GM19239 (cell line): ENCODE results near the gene OMD.
"Not testable (repeated sequence)": the region's sequence is repeated elsewhere in the genome, so short reads cannot be mapped to it uniquely, and the experiment has no call there.

Experiments used
- DNase-seq: peaks from one replicate; pipeline ENCODE4 v3.0.0; 2011; ENCODE audit warnings: low spot score; ENCODE audit not compliant: insufficient read length
- FAIRE-seq: peaks from 2 replicates; lab custom pipeline; 2011; peaks lifted over from hg19 to GRCh38; lab: Jason Lieb, UNC

OMD gene

GRCh38 chr9:92422611-92423338, 1.5 kb downstream of the OMD start:
- FAIRE-seq = no peak
- no peak for DNase-seq

- no peak for FAIRE-seq
- DNase-seq = no peak
Observed at GRCh38 chr9:92414566-92414965, 9.7 kb downstream of the OMD start.

GRCh38 chr9:92411157-92411556, 13.1 kb downstream of the OMD start:
- DNase-seq, FAIRE-seq: not testable (repeated sequence)

GRCh38 chr9:92408747-92409478, 15.4 kb downstream of the OMD start:
- DNase-seq = no peak
- no peak for FAIRE-seq

- DNase-seq (no peak), FAIRE-seq (no peak)
Observed at GRCh38 chr9:92407818-92408217, 16.5 kb downstream of the OMD start.

- FAIRE-seq = peak; percentile 87
Observed at GRCh38 chr9:92406477-92406876, 17.8 kb downstream of the OMD start.

GRCh38 chr9:92405818-92406217, 18.5 kb downstream of the OMD start:
- no peak for FAIRE-seq
- no peak for DNase-seq

More at GRCh38 chr9:92406477-92406876, 17.8 kb downstream of the OMD start:
- DNase-seq = peak; percentile 13

- FAIRE-seq = peak; percentile 28
- DNase-seq = no peak
Observed at GRCh38 chr9:92404042-92404836, 20.0 kb downstream of the OMD start, which contains the start of gene OGN. Gene OGN, minus strand, starts transcription at chr9:92404578. Its CDS starts 1,171 bp downstream, at chr9:92403407.

GRCh38 chr9:92402826-92403745, 21.2 kb downstream of the OMD start:
- DNase-seq (no peak), FAIRE-seq (no peak)

GRCh38 chr9:92402360-92402759, 21.9 kb downstream of the OMD start:
- FAIRE-seq (no peak), DNase-seq (no peak)

- DNase-seq (no peak), FAIRE-seq (no peak)
Observed at GRCh38 chr9:92397853-92398252, 26.4 kb downstream of the OMD start.

- no peak for FAIRE-seq
- DNase-seq = no peak
Observed at GRCh38 chr9:92395617-92396016, 28.7 kb downstream of the OMD start.

GRCh38 chr9:92393686-92394085, 30.6 kb downstream of the OMD start:
- FAIRE-seq (no peak), DNase-seq (no peak)

GRCh38 chr9:92392690-92393089, 31.6 kb downstream of the OMD start:
- FAIRE-seq (no peak), DNase-seq (no peak)

GRCh38 chr9:92385953-92386352, 38.3 kb downstream of the OMD start:
- FAIRE-seq (peak; percentile 21), DNase-seq (no peak)

- FAIRE-seq (no peak), DNase-seq (no peak)
Observed at GRCh38 chr9:92385477-92385876, 38.8 kb downstream of the OMD start.

GRCh38 chr9:92385001-92385400, 39.3 kb downstream of the OMD start:
- no peak for FAIRE-seq

GRCh38 chr9:92384375-92384774, 39.9 kb downstream of the OMD start:
- DNase-seq (no peak), FAIRE-seq (no peak)

More at GRCh38 chr9:92385001-92385400, 39.3 kb downstream of the OMD start:
- DNase-seq = no peak

- DNase-seq (no peak), FAIRE-seq (no peak)
Observed at GRCh38 chr9:92381775-92382174, 42.5 kb downstream of the OMD start.

- FAIRE-seq (no peak), DNase-seq (no peak)
Observed at GRCh38 chr9:92380603-92381002, 43.7 kb downstream of the OMD start.
